ENCODE results near the gene SERINC3. TPM values are rescaled to one million over a fixed set of nuclear protein-coding genes. Genes with fewer than 3 reads are reported as not detected.

The SERINC3 gene
- total RNA-seq, 1 donor from 2014 or later: 82.8 TPM

DNA sequence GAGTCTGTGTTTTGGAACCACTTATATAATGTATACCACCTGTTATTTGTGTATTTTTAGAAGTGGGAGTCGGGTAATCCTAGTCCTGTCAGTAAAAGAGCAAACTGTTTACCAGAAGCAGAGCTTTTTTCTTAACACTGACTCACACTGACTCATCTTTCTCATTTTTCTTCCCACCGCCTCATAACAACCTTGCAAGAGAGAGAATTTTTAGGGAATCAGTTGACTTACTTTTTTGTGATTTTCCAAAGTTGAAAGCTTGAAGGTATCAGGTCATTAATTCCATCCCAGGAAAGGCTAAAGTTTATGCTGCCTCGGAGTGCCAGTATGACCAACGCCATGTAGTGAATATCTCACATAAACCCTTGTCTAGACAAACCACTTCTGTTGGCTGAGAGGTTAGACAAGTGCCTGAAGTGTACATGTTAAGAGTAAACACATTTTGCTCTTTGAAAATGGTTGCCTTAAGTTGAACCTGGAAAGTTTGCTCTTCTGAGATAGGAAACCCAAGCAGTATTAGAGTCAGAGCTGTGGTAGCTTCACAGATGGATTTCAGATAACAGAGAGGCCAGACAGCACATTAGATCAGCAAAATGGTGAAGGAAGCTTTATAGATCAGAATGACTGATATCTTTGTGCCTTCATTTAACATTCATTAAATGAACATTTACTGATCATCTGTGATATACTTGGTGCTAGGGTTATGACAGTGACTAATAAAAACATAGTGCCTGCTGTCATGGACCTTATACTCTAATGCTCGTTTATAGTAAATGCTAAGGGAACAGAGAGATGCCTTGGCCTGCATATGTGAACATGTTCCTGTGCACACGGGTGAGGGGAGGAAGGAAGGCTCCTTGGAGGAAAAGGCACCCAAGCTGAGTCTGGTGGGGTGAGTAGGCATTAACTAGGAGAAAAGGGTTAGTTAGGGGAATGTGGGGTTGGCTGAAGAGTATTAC, 31.4 kb upstream of the SERINC3 start:
- Mint-ChIP-seq H3K27ac (ENCODE audit: unreplicated experiment) (no peak overlapping the region), H3K9me3 (ENCODE audit: unreplicated experiment) (no peaks in the 10 kb centered on the region), H3K4me3 (ENCODE audit: unreplicated experiment) (no peak overlapping the region), H3K27me3 (ENCODE audit: unreplicated experiment) (peaks cover 2% of the 10 kb centered on the region), H3K4me1 (ENCODE audit: unreplicated experiment) (peaks cover 6% of the 10 kb centered on the region), H3K36me3 (ENCODE audit: low read depth, unreplicated experiment) (no peaks in the 10 kb centered on the region)
- TF ChIP-seq, protein P1, sequence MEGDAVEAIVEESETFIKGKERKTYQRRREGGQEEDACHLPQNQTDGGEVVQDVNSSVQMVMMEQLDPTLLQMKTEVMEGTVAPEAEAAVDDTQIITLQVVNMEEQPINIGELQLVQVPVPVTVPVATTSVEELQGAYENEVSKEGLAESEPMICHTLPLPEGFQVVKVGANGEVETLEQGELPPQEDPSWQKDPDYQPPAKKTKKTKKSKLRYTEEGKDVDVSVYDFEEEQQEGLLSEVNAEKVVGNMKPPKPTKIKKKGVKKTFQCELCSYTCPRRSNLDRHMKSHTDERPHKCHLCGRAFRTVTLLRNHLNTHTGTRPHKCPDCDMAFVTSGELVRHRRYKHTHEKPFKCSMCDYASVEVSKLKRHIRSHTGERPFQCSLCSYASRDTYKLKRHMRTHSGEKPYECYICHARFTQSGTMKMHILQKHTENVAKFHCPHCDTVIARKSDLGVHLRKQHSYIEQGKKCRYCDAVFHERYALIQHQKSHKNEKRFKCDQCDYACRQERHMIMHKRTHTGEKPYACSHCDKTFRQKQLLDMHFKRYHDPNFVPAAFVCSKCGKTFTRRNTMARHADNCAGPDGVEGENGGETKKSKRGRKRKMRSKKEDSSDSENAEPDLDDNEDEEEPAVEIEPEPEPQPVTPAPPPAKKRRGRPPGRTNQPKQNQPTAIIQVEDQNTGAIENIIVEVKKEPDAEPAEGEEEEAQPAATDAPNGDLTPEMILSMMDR (IDR thresholded peaks at IDR 0.05; ENCODE audit: unreplicated experiment): no peak
- DNase-seq (ENCODE audit: low spot score): no peak

- no peak overlapping the region for H3K4me3 Mint-ChIP-seq (ENCODE audit: unreplicated experiment)
- TF ChIP-seq, protein P1 (IDR thresholded peaks at IDR 0.05; ENCODE audit: unreplicated experiment): no peak
- H3K4me1 Mint-ChIP-seq (ENCODE audit: unreplicated experiment): peaks cover 6% of the 10 kb centered on the region
- DNase-seq (ENCODE audit: low spot score): no peak
- no peak overlapping the region for H3K27ac Mint-ChIP-seq (ENCODE audit: unreplicated experiment)
- H3K36me3 Mint-ChIP-seq (ENCODE audit: low read depth, unreplicated experiment): no peaks in the 10 kb centered on the region
- H3K9me3 Mint-ChIP-seq (ENCODE audit: unreplicated experiment): no peaks in the 10 kb centered on the region
- H3K27me3 Mint-ChIP-seq (ENCODE audit: unreplicated experiment): peaks cover 2% of the 10 kb centered on the region
Measured at GRCh38 chr20:44552568-44552949, 30.7 kb upstream of the SERINC3 start.

DNA sequence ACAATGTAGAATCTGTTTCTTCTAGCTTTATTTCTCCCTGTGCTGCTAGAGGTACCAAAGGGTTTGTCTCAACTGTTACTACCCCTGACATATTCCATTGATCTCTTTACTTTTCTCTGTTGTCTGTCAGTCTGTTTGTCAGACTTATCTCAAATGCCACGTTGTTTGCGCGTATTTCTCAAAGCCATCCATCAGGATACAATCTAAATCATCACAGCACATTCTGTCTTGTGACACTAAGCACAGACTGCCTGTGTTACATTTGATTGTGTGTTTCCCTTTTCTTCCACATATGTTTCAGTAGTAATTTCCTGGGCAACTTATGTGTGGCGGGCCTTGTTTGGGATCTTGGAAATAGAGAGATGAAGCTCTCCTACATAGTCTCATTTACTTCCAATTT, 30.2 kb upstream of the SERINC3 start:
- H3K9me3 Mint-ChIP-seq (ENCODE audit: unreplicated experiment): no peaks in the 10 kb centered on the region
- TF ChIP-seq, protein P1 (IDR thresholded peaks at IDR 0.05; ENCODE audit: unreplicated experiment): no peak
- DNase-seq (ENCODE audit: low spot score): no peak
- peaks cover 2% of the 10 kb centered on the region for H3K27me3 Mint-ChIP-seq (ENCODE audit: unreplicated experiment)
- peaks cover 6% of the 10 kb centered on the region for H3K4me1 Mint-ChIP-seq (ENCODE audit: unreplicated experiment)
- H3K36me3 Mint-ChIP-seq (ENCODE audit: low read depth, unreplicated experiment): no peaks in the 10 kb centered on the region
- no peak overlapping the region for H3K27ac Mint-ChIP-seq (ENCODE audit: unreplicated experiment)
- H3K4me3 Mint-ChIP-seq (ENCODE audit: unreplicated experiment): no peak overlapping the region

DNA sequence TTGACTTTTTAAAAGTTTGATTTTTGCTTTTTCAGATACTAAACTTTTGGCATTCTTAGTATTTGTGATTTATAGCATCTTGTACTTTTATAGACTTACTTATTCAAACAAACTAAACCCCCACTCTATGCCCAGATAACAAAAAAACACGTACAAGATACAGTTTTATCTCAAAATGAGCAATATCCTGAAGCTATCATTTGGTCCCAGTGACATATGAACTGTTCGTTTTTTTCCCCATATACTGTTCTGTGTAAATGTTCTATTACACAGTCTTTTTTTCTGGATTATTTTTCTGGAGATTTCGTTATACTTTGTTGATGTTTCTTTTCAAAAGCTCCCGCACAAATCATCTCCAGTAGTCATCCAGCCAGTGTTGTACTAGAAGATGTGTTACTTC, 27.3 kb upstream of the SERINC3 start:
- Mint-ChIP-seq H3K9me3 (ENCODE audit: unreplicated experiment) (no peaks in the 10 kb centered on the region), H3K27me3 (ENCODE audit: unreplicated experiment) (peaks cover 2% of the 10 kb centered on the region), H3K36me3 (ENCODE audit: low read depth, unreplicated experiment) (no peaks in the 10 kb centered on the region), H3K27ac (ENCODE audit: unreplicated experiment) (no peak overlapping the region), H3K4me3 (ENCODE audit: unreplicated experiment) (no peak overlapping the region), H3K4me1 (ENCODE audit: unreplicated experiment) (peaks cover 6% of the 10 kb centered on the region)
- TF ChIP-seq, protein P1 (IDR thresholded peaks at IDR 0.05; ENCODE audit: unreplicated experiment): no peak
- DNase-seq (ENCODE audit: low spot score): no peak

DNA sequence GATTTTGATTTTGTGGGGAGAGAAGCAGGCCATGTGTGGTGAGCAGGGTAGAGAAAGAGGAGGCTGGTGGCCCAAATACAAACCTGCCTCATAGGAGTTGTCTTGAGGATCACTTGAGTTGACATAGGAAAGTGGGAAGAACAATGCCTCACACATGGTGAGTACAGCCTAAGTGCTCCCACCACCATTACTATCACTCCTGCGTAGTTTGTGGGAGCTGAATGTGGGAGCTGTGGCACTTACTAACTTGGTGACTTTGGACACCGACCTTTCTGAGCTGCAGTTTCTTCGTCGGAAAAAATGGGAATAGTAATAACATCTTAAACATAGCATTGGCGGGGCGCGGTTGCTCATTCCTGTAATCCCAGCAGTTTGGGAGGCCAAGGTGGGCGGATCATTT, 25.5 kb upstream of the SERINC3 start:
- H3K4me1 Mint-ChIP-seq (ENCODE audit: unreplicated experiment): peaks cover 2% of the 10 kb centered on the region
- H3K9me3 Mint-ChIP-seq (ENCODE audit: unreplicated experiment): no peaks in the 10 kb centered on the region
- TF ChIP-seq, protein P1 (IDR thresholded peaks at IDR 0.05; ENCODE audit: unreplicated experiment): no peak
- H3K27me3 Mint-ChIP-seq (ENCODE audit: unreplicated experiment): peaks cover 2% of the 10 kb centered on the region
- no peak for DNase-seq (ENCODE audit: low spot score)
- H3K27ac Mint-ChIP-seq (ENCODE audit: unreplicated experiment): no peak overlapping the region
- no peaks in the 10 kb centered on the region for H3K36me3 Mint-ChIP-seq (ENCODE audit: low read depth, unreplicated experiment)
- H3K4me3 Mint-ChIP-seq (ENCODE audit: unreplicated experiment): no peak overlapping the region

Data from endothelial cell (in vitro differentiated cells).